ENCODE measurements around the gene FTO.

The FTO gene

DNA sequence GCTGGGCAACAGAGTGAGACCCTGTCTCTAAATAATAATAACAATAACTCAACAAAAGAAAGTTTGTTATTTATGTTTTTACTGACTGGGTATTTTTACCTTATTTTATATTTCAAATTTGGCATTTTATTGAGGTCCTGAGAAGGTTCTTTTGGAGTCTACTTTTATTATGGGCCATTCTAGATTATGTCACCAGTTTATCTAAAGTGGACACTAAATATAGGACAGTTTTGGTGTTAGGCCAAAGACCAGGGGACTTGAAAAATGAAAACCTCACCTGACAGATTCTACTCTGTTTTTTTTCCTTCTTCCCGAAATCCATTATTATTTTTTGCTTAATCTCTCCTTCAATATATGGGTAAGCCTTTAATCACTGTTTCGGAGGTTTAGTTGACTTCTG, 8.1 kb downstream of the FTO start:
- DNase-seq: no peak

DNA sequence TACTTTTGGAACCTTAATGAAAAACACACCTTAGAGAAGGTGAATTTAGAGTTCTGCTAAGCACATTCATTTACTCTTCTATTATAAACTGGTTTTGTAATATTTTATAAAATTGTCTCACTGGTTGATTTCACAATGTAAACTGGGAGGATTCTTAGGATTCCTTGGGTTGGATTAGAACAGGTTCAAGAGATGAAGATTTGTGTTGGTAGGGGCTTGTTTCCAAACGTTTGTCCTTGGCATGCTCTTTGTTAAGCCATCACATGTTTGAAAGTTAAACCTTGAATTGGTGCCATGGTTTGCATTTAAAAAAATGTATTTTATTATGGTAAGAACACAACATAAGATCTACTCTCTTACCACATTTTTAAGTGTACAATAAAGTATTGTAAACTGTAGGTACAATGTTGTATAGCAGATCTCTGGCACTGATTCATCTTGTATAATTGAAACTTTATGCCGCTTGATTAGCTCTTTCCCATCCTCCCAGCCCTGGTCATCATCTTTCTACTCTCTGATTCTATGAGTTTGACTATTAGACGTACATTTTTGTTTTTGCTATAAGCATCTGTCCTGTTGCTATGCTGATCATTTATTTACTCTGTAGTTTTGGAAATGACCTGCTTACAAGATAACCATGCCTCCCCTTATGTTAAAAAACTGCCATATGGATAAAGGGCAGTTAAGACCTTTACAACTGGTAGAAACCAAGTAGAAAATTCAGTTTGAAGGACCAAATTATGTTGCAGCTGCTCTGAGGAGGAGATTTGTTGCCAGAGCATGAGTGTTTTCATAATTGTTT, 9.6 kb downstream of the FTO start:
- no peak for DNase-seq

DNA sequence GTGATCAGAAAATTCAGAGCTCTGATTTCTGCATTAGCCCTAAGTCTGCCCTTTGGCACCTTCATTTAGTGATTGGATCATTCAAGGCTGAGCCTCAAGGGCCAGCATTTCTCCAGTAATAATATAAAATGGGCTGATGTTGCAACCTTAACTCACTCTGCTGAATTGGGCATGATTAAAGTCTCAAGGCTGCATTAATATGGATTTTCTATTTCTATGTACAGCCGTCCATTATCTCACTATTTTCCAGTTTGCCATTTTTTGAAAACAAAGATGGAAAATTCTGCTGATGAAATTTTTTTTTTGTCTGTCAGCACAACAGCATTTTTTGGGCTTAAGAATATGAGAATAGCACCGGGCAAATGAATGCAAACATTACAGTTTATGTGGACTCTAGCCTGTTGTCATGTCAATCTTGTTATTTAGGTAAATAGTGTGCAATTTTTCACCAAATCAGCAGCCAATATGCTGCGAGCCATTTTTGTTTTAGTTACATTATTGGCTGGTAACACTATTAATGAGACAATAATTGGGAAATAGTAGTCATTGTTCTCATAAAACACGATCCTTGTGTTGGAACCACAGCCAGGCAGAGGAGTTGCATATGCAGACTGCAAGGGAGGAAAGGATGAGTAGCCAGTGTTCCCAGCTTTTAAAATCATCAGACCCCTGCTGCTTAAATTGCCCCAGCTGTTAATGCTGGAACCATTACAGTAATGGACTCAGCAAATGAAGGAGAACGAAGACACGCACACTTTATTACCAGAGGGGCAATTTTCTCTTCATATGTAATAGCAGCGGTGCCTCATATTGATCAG, 10.5 kb downstream of the FTO start:
- DNase-seq: no peak

DNA sequence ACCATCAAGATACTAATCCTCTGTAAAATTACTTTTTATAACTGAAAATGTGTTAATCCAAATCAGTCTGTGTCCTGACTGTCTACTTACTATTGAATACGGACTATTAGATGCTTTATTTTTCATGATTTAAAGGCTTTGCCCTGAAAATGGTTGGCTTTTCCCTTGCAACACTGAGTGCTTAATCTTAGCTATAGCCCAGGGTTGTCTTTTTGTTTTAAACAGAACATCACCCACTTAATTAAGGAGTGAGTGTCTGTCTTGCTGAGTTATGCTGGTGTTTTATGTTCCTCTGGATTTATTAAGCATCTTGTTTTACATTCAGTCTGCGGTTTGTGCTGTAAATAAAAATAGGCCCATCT, 11.0 kb downstream of the FTO start:
- no peak for DNase-seq

DNA sequence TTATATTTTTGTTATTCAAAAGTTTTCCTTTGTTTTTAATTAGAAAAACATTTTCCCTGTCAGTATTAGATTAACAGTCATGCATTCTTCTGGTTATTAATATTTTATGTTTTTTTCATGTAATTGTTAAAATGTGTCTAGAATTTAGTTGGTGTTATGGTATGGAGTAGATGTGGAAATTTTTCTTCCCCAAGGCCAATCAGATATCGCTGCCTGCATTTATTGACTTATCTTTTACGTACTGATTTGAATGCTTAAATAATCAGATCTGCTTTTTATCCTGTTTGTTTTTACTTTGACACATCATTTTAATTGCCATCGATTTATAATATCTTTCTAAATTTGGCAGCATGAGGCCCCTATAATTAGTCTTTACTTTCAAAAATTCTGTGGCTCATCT, 13.6 kb downstream of the FTO start:
- no peak for DNase-seq

DNA sequence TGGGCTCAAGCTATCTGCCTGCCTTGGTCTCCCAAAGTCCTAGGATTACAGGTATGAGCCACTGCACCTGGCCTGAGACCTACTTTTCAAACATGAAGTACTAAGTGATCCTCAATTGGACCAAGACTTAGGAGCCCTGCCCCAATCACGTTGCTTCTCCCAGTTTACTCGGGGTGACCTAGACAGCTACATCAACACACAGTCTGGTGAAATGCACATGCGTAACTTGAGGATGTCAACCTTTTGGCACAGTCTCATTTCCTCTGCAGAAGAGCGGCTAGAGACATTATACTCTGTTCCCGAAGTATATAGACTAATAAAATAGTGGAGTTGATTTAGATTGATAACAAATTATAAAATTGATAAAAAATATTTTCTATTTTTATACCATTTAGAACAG, 17.1 kb downstream of the FTO start:
- DNase-seq: no peak

DNA sequence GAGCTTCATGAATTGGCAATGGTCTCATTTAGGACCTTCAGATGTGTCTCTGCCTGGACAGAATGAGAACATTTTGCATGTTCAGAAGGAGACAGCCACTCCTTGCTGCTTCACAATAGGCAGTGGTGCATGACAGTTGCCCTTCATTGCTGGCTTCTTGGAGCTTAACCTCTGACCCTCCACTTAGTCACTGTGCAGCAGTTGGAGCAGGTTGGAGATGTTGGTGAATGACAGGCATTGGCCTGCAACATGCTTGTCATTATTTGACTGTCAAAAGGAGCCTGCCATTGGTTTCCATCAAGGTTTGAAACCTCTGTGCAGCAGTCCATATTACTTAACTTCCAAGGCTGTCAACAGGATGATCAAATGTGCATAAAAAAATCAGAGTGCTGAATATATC, 22.7 kb downstream of the FTO start:
- DNase-seq: no peak

DNA sequence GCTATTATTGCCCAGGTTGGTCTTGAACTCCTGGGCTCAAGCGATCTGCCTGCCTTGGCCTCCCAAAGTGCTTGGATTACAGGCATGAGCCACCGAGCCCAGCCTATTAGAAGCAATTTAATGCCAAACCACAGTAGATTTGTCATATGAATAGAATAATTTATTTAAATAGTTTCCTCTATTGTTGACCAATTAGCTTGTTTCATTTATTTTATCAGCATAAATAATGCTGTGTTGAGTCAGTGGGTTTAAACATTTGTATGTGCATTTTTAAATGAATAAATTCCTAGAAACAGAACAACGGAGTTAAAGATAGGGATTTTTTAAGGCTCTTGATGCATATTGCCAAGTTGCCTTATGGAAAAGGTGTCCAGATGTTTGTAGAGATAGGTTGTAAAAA, 26.7 kb downstream of the FTO start:
- DNase-seq: no peak

DNA sequence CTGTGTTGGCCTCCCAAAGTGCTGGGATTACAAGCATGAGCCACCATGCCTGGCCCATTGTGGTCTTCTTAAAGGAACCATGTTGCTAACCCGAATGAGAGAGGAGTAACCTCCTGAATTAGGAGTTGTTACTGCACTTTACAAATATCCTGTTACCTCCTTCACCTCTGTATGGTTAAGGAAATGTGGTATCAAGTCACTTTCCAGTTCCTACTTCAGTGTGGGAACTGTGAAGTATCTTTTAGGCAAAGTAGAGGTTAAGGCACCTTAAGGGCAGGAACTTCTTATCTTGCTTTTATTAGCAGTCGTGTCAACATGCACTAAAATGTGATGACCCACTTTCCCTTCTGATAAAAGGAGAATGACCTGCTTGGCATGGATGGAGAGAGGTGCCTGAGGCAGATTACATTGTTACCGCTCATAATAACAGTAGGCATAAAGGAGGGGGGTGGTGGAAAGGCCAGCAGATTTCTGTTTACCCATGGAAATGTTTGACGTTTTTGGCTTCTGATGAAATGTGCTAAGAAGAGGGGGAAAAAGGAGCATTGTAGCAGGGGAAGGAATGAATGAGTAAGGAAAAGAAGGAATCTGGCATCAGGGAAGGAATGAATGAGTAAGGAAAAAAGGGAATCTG, 28.5 kb downstream of the FTO start:
- no peak for DNase-seq

DNA sequence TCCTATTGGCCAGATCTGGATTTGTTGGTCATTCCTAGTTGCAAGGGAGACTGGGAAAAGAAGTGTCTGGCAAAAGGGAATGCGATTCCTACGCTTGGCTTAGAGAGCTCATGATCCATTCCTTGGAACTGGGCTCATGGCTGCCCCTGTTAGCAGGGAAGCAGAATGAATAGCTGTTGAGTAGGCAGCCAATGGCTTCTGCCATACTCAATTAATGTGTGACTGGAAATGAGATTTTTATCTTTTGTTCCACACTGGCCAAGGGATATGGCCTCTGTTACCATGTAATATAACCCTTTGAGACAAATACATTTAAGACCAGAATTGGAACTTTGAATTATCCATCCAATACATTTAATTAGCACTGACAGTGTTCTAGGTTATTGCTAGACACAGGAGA, 31.0 kb downstream of the FTO start:
- DNase-seq: no peak

DNA sequence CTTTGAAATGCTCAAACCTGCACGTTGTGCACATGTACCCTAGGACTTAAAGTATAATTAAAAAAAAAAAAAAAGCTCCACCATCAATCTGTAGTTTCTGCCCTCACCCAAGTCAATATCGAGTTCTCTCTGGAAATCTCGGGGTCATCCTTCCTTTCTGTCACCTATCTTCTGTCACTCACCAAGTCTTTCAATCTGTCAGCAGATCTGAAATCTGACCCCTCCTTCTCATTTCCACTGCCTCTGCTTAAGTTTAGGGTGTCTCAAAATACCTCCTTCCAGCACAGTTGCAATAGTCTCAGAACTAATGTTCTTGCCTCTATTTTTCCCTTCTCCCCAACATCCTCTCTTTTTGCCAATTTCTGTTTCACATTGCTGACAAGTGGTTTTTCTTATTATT, 32.3 kb downstream of the FTO start:
- no peak for DNase-seq

DNA sequence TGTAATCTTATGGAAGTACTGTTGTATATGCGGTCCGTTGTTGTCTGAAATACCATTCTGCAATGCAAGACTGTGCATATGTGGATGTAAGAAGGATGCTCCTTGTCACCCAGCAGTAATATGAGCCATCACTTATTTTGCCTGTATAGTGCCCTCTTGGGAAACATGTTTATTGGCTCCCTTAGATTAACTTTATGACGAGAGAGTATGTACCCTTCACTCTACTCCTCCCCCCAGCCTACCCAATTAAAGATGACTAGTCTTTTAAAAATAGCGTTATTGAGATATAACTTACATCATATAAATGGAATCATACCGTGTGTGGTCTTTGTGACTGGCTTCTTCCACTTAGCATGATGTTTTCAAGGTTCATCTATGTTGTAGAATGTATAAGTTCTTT, 33.6 kb downstream of the FTO start:
- no peak for DNase-seq

DNA sequence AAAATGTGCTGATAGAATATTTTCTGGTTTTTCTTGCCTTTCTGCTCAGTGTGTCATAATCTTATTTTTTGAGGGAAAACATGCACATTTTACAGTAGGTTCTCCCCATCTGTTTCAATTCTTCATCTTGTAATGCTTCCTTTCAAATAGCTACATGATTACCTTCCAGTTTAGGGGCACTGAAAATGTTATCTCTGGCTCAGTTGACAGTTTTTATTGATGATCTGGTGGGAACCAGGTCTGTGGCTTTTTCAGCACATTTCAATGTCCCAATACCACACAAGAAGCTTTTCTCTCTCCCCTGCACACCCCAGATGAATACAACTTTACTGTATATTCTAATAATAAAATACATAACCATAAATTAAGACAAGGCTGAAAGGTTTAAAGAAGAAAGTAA, 36.5 kb downstream of the FTO start:
- no peak for DNase-seq

DNA sequence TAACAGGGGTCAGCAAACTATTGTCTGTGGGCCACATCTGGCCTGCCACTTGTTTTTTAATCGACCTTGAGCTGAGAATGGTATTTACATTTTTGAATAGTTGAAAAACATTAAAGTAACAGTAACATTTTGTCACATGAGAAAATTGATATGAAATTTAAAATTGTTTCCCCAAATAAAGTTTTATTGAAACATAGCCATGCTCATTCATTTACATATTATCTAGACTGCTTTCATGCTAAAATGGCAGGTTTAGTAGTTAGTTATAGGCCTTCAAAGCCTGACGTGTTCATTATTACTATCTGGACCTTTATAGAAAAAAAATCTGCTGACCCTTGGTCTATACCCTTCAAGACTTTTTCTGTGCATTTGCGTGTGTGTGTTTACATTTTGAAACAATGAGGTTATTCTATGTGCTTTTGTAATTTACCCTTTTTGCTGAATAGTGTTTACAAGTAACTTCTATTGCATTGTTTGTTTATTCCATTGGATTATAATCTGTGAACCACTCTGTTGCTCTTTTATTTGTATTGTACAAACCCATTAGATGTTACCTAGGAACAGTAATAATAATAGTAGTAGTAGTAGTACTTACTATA, 37.1 kb downstream of the FTO start:
- no peak for DNase-seq

DNA sequence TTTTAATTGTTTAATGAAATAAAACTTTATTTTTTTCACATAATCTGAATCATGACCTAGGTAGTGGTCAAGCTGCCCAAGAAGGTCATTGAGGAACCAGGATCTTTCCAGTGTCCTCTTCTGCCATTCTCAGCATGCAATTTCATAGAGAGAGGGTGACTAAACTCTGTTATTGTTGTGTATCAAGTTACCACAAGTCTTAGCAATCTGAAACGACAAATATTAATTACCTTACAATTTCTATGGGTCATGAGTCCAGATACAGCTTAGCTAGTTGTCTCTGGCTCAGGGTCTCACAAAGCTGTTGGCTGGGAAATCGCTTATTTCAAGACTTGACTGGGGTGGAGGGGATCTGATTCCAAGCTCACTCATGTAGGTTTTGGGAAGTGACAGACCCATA, 37.6 kb downstream of the FTO start:
- DNase-seq: no peak

DNA sequence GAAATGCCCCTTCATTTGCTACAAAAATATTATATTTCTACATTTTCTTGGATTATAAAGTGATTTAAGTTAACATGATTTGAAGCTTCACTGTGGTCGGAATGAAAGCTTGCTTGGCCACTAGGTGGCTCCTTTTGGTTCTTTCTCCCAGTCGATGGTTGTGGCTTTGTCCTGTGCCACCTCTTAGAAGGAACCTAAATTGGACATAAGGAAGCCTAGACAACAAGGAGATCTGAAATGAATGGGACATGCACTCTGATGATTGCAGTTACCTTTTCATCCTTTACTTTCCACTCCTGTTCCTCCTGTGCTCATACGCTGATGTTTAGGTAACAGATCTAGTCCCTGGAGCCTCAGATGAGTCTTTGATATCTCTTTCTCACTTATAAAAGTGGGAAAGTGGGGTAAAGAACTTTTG, 39.2 kb downstream of the FTO start:
- no peak for DNase-seq

DNA sequence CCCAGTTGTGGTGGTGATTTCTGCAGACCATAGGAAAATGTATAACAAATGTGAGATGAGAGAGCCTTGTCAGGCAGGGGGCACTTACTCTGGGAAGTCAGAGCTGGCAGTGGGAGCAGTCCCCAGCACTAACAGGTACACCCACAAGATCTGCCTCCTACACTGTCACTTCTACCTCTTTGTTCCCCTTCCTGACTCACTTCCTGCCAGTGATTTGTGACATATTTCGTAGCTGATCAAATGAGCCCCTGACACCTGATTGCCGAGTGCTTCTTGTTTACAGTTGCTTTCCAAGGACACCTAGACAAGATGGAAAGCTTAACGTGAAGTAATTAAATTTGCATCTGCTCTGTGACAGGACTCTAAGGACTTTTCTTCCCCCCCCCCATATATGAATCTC, 40.5 kb downstream of the FTO start:
- no peak for DNase-seq

DNA sequence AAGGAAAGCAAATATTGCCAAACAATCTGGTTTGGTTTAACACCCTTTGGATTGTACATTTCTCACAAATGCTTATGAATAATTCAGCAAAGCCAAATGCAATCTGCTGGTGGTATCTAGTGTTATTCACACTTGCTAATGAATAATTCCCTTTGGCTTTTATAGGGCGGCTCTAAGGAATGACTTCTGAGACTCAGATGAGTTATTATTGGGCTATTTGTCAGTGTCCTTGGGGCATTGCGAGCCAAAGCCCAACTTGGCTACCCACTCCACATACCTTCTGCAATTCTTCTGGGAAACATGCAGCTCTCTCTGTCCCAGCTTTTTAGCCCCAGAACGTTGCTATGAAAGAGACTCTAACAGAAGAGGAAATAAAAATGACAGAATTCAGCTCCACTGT, 41.1 kb downstream of the FTO start:
- DNase-seq: no peak

DNA sequence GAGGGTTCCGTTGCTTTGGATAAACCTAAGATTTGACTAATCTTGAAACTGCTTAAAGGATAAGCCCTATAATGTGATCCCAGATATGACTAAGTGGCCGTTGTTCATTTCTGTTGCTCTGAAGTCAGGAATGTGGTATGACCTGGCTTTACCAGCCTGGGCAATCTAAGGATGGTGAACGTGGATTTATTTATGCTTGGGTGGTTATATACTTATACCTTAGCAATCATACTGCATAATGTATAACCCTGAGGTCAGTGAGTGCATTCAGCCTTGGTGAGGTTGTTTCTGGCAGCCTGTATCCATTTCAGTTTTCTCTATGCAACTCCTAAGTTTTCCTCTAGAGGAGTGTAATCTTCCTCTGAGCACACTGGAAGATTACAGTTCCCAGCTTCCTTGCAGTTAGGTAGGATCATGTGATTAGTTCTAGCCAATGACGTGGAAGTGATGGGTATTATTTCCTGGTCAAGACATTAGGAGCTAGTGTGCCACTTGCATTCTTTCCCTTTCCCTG, 41.9 kb downstream of the FTO start:
- no peak for DNase-seq

DNA sequence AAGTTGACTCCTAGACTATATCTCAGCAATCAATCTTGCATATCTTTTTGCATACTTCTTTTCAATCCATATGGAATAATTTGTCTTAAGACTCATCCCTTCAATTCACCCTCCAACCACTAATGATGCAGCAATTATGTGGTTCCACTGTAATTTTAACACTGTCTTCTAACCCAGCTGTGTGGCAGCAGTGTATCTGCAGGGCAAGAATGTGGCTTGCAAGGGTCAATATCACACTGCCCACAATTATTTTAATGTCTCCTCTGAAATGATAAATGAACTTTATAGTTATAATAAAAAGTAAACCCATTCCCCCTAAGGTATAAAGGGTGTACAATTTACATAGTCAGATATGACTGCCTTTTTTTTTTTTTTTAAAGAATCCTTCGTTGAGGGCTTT, 48.6 kb downstream of the FTO start:
- DNase-seq: no peak

DNA sequence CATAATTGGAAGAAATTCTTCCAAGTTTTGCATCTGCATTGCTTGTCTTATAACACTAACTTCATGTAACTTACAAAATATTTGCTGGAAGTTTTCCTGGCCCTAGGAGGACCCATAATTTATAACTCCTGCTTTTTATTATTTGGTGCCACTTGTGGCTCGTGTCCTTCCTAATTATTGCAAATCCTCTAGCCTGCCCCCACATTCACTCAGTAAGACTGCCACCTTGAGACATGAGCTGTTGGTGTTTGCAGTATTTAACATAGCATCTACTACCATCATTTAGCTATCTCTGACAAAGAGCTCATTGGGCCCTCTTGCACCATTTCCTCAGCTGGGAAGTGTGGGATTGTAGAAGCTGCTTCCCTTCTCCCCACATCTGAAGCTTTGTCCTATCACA, 49.5 kb downstream of the FTO start:
- DNase-seq: no peak

DNA sequence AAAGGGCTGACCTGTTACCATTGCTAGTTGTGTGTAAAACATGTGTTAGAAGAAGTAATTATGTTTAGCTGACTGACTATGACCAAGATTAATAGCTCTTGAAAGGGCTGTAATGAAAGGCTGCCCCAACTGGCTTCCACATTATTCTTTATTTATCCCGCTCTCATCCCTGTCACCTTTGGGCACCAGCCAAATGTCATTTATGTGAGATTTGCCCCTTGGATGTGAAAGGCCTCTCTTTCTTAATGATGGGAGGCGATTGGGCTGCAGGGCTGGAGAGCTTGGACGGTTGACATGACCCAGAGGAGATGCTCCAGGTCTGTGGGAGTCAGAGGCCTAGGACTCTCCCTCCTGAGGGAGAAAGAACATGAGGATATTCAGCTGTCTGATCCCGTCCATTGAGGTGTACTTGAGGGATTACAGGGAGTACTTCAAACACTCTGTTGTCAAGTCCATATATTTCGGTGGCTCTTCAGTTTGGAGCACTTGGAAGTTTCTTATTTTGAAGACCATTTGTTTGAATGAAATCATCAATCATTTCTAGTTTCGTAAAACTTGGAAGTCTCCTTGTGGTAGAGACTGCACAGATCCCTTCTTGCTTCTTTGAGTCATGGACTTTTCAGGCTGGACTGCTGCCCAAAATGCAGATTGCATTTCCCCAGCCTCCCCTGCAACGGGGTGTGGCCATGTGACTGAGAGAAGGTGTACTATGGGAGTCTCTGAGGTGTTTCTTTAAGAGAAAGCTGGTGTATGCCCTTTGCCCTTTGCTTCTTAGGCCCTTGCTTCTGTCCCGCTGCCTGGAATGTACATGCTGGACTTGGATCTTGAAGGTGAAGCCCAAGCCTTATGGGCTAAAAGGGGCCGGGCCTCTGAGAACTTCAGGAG, 51.3 kb downstream of the FTO start:
- DNase-seq: no peak

Measured in effector CD4-positive, alpha-beta T cell (primary cell).